HFFc6 (cell line): ENCODE results near the gene EXOC5. TPM values are rescaled to one million over a fixed set of nuclear protein-coding genes. Genes with fewer than 3 reads are reported as not detected.
"Not testable (repeated sequence)": the region's sequence is repeated elsewhere in the genome, so short reads cannot be mapped to it uniquely, and the experiment has no call there.

Experiments
- DNase-seq: peaks from one replicate; pipeline ENCODE4 v3.0.0-alpha.2; 2018
- H3K27ac Mint-ChIP-seq: 2 replicates; pipeline ENCODE4 v1.8.0; 2020; ENCODE audit warnings: mild to moderate bottlenecking, mixed read lengths
- H3K27me3 Mint-ChIP-seq: 2 replicates; pipeline ENCODE4 v1.8.0; 2021; ENCODE audit warnings: mild to moderate bottlenecking, moderate library complexity, mixed read lengths; ENCODE audit not compliant: insufficient read depth
- H3K36me3 Mint-ChIP-seq: 2 replicates; pipeline ENCODE4 v1.8.0; 2021; ENCODE audit warnings: low read depth, mixed read lengths
- H3K4me1 Mint-ChIP-seq: 2 replicates; pipeline ENCODE4 v1.8.0; 2020; ENCODE audit warnings: low read depth, mixed read lengths
- H3K4me3 Mint-ChIP-seq: 2 replicates; pipeline ENCODE4 v1.8.0; 2020; ENCODE audit warnings: mild to moderate bottlenecking, moderate library complexity, mixed read lengths
- H3K9me3 Mint-ChIP-seq: 2 replicates; pipeline ENCODE4 v1.8.0; 2020; ENCODE audit warnings: mild to moderate bottlenecking, mixed read lengths
- total RNA-seq, 6 experiments: library from RNA; stranded (reverse); fragmentation: NEBNext Ultra II Directional; extraction: Animal tissue kit (Norgen Biotek cat#: 25700); gene quantifications; 2 replicates in 1 of 6; 3 replicates in 5 of 6; pipeline ENCODE4 v1.2.3, GENCODE V29; 2021
- TF ChIP-seq, protein P1 (sequence below): fragments of 200-600 bp; sonication (generic); IDR thresholded peaks from 2 replicates; pipeline ENCODE4 v1.5.0; 2021; ENCODE audit warnings: antibody characterized with exemption, mild to moderate bottlenecking

The EXOC5 gene
- total RNA-seq, 6 experiments from 2014 or later, result 102 to 117 (median 111) TPM

DNA sequence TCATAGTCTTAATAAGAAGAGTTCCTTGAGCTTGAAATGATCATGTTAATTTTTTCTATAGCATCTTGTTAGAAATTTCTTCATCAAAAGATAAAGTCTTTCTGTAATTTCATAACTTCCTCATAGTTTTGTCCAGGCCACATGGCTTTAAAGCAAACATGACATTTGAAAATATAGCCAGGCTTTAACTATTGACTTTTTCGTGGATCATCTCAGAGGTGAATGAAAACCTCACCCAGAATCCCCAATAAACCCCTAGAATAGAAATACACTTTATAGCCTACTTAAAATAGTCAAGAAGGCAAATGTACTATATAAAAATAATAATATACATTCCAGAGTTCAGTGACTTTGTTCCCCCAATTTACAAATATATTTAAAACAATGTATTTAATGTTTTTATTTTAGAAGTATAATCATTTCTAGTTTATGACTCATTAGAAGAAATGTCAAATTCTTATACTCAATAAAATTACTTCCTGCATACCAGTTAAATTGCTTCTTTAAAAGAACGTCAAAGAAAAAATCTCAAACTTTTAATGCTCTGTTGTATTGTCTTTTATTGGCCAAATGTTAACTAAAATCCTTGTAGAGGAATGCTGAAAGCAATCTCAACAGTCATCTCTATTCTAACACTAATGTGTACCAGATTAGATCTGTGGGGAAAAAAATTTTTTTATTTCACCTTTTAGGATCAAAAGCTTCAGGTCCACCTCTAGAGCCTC, 21.6 kb downstream of the EXOC5 start:
- peak; percentile 23 for DNase-seq
- H3K4me3 Mint-ChIP-seq, result peak overlapping the region; percentile 57

DNA sequence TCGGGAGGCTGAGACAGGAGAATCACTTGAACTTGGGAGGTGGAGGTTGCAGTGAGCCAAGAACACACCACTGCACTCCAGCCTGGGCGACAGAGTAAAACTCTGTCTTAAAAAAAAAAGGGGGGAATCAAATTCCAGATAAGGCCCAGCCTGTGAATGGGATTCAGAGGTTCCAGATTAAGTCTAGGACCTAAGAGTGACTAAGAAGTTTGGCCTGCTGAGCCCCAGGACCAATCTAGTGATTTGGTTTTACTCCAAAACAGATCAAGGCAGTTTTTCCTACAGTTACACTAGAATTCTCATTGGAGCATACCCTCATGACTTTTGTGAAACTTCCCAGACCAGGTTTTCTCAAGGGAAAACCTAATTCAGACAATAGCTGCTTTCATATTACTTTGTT, 22.8 kb downstream of the EXOC5 start:
- H3K27ac Mint-ChIP-seq, result peak overlapping the region; percentile 80

More for the DNA sequence above, 21.6 kb downstream of the EXOC5 start:
- peaks cover 36% of the 10 kb centered on the region for H3K36me3 Mint-ChIP-seq
- no peaks in the 10 kb centered on the region for H3K27me3 Mint-ChIP-seq
- peaks cover 70% of the 10 kb centered on the region for H3K4me1 Mint-ChIP-seq
- TF ChIP-seq, protein P1, sequence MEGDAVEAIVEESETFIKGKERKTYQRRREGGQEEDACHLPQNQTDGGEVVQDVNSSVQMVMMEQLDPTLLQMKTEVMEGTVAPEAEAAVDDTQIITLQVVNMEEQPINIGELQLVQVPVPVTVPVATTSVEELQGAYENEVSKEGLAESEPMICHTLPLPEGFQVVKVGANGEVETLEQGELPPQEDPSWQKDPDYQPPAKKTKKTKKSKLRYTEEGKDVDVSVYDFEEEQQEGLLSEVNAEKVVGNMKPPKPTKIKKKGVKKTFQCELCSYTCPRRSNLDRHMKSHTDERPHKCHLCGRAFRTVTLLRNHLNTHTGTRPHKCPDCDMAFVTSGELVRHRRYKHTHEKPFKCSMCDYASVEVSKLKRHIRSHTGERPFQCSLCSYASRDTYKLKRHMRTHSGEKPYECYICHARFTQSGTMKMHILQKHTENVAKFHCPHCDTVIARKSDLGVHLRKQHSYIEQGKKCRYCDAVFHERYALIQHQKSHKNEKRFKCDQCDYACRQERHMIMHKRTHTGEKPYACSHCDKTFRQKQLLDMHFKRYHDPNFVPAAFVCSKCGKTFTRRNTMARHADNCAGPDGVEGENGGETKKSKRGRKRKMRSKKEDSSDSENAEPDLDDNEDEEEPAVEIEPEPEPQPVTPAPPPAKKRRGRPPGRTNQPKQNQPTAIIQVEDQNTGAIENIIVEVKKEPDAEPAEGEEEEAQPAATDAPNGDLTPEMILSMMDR, result no peak
- H3K9me3 Mint-ChIP-seq, result no peaks in the 10 kb centered on the region
- H3K27ac Mint-ChIP-seq, result peak overlapping the region; percentile 80

DNA sequence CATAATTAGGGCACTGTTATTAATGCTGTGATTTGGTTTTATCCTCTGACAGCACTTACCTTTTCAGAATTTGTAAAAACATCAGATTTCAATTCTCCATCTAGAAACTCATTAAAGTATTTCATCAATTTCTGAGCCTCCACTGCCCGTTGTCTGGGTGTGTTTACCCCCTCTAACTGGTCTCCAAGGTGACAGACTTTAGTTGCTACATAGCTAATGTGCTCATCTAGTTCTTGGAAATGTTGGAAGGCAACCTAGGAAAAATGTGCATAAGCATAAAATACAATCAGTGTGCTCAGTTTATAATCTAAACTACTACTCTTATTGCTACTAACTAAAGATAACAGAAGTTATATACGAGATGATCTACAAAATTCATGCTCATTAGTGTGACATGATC, 24.6 kb downstream of the EXOC5 start:
- no peaks in the 10 kb centered on the region for H3K9me3 Mint-ChIP-seq
- TF ChIP-seq, protein P1, result no peak
- H3K4me3 Mint-ChIP-seq, result no peak overlapping the region
- peak; percentile 13 for DNase-seq
- H3K27ac Mint-ChIP-seq, result peak overlapping the region; percentile 73
- no peaks in the 10 kb centered on the region for H3K27me3 Mint-ChIP-seq
- H3K4me1 Mint-ChIP-seq, result peaks cover 42% of the 10 kb centered on the region
- H3K36me3 Mint-ChIP-seq, result peaks cover 26% of the 10 kb centered on the region

More for the DNA sequence above, 22.8 kb downstream of the EXOC5 start:
- Mint-ChIP-seq H3K4me1 (peaks cover 58% of the 10 kb centered on the region), H3K36me3 (peaks cover 34% of the 10 kb centered on the region), H3K27me3 (no peaks in the 10 kb centered on the region), H3K9me3 (no peaks in the 10 kb centered on the region), H3K4me3 (peak overlapping the region; percentile 57; the same call in 1 of the 2 replicates)
- DNase-seq, result peak; percentile 13
- TF ChIP-seq, protein P1, result no peak

DNA sequence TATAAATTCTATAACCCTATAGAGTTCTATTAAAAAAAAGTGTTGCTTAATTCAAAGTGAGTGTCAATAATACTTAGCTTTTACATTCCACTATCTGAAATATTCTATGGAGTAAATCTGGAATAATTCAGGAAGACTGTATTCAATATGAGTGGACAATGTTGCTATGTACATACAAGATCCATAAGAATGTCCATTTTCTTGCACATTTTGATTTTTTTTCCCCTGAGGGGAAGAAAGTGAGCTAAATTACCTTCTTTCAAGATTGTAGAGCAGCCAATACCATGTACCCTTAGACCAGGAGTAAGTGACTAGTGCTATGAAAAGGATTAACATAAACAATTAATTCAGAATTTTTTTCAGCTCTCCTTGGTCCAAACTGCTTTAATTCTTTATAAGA, 25.4 kb downstream of the EXOC5 start:
- Mint-ChIP-seq H3K27me3 (no peaks in the 10 kb centered on the region), H3K9me3 (no peaks in the 10 kb centered on the region), H3K27ac (no peak overlapping the region), H3K36me3 (peaks cover 26% of the 10 kb centered on the region), H3K4me1 (peaks cover 34% of the 10 kb centered on the region), H3K4me3 (no peak overlapping the region)
- TF ChIP-seq, protein P1, result no peak
- no peak for DNase-seq

DNA sequence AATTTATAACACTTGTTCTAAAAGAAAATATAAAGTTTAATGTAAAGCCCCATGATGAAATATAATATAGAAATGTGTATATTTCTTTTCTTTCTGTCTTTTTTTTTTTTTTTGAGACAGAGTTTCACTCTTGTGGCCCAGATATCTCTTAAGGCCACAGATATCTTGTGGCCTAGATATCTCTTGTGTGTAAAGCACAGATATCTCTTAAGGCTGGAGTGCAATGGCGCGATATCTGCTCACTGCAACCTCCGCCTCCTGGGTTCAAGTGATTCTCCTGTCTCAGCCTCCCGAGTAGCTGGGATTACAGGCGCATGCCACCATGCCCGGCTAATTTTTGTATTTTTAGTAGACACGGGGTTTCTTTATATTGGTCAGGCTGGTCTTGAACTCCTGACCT, 28.6 kb downstream of the EXOC5 start:
- DNase-seq, H3K27me3 Mint-ChIP-seq, H3K4me1 Mint-ChIP-seq, H3K9me3 Mint-ChIP-seq, H3K4me3 Mint-ChIP-seq, H3K27ac Mint-ChIP-seq, H3K36me3 Mint-ChIP-seq: not testable (repeated sequence)

DNA sequence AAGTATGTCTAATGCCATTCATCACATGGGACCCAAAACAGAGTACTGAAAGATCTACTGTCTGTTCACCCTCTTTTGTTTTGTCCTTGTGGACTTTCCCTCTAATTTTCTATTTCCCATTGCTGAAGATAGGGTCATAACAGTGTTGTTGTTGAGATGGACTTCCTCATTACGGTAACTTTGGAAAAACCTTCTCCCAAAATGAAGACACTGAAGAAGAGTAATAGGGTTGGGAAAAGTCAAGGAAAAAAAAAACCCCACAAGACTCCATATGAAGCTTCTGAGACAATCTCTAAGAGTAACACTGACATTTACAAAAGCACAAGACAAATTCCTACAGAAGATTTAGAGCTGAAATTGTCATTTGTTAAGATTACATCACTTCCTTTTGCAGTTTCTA, 36.7 kb downstream of the EXOC5 start:
- Mint-ChIP-seq H3K9me3 (no peaks in the 10 kb centered on the region), H3K27ac (no peak overlapping the region; the same call in 1 of the 2 replicates), H3K36me3 (peaks cover 43% of the 10 kb centered on the region), H3K4me1 (no peaks in the 10 kb centered on the region), H3K27me3 (no peaks in the 10 kb centered on the region), H3K4me3 (no peak overlapping the region)
- TF ChIP-seq, protein P1, result no peak
- DNase-seq, result no peak

DNA sequence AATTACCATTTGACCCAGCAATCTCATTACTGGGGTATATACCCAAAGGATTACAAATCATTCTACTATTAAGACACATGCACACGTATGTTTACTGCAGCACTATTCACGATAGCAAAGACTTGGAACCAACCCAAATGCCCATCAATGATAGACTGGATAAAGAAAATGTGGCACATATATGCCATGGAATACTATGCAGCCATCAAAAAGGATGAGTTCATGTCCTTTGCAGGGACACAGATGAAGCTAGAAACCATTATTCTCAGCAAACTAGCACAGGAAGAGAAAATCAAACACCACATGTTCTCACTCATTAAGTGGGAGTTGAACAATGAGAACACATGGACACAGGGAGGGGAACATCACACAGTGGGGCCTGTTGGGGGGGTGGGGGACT, 40.4 kb downstream of the EXOC5 start:
- DNase-seq, H3K4me3 Mint-ChIP-seq, H3K4me1 Mint-ChIP-seq, H3K27me3 Mint-ChIP-seq, H3K27ac Mint-ChIP-seq, H3K9me3 Mint-ChIP-seq: not testable (repeated sequence)
- peaks cover 47% of the 10 kb centered on the region for H3K36me3 Mint-ChIP-seq
